HG02973 (cell line): ENCODE measurements around the gene ZNF644.
"Not testable (repeated sequence)": the region's sequence is repeated elsewhere in the genome, so short reads cannot be mapped to it uniquely, and the experiment has no call there.

Source experiments
- ATAC-seq: cut with Tn5 transposase; IDR thresholded peaks from one replicate; pipeline ENCODE4 v1.9.1; 2021; ENCODE audit warnings: moderate library complexity; ENCODE audit not compliant: unreplicated experiment

ZNF644 gene

GRCh38 chr1:90928231-90928630 is 93.6 kb downstream of the ZNF644 start:
- ATAC-seq = not testable (repeated sequence)

GRCh38 chr1:90927674-90928073 is 94.2 kb downstream of the ZNF644 start:
- ATAC-seq = not testable (repeated sequence)

GRCh38 chr1:90926971-90927370 is 94.9 kb downstream of the ZNF644 start:
- no peak for ATAC-seq

- no peak for ATAC-seq
Observed at GRCh38 chr1:90925928-90926869, 95.6 kb downstream of the ZNF644 start.

GRCh38 chr1:90924982-90925381 is 96.9 kb downstream of the ZNF644 start:
- ATAC-seq = no peak

GRCh38 chr1:90922996-90923395 is 98.8 kb downstream of the ZNF644 start:
- ATAC-seq = no peak

GRCh38 chr1:90922202-90922601 is 99.6 kb downstream of the ZNF644 start:
- ATAC-seq = no peak

GRCh38 chr1:90919900-90920299 is 101.9 kb downstream of the ZNF644 start:
- ATAC-seq = peak; percentile 32

- peak; percentile 62 for ATAC-seq
Observed at GRCh38 chr1:90919190-90919719, 102.6 kb downstream of the ZNF644 start.

- no peak for ATAC-seq
Observed at GRCh38 chr1:90911353-90911752, 110.5 kb downstream of the ZNF644 start.

GRCh38 chr1:90902672-90903071 is 119.2 kb downstream of the ZNF644 start:
- ATAC-seq = no peak

GRCh38 chr1:90899263-90899662 is 122.6 kb downstream of the ZNF644 start:
- ATAC-seq = no peak

GRCh38 chr1:90893679-90894078 is 128.2 kb downstream of the ZNF644 start:
- ATAC-seq = not testable (repeated sequence)

GRCh38 chr1:90892884-90893283 is 129.0 kb downstream of the ZNF644 start:
- not testable (repeated sequence) for ATAC-seq

GRCh38 chr1:90892196-90892595 is 129.6 kb downstream of the ZNF644 start:
- not testable (repeated sequence) for ATAC-seq

- not testable (repeated sequence) for ATAC-seq
Observed at GRCh38 chr1:90891756-90892155, 130.1 kb downstream of the ZNF644 start.

- ATAC-seq = no peak
Observed at GRCh38 chr1:90882221-90882620, 139.6 kb downstream of the ZNF644 start.

- no peak for ATAC-seq
Observed at GRCh38 chr1:90881034-90881433, 140.8 kb downstream of the ZNF644 start.

- ATAC-seq = no peak
Observed at GRCh38 chr1:90879281-90879680, 142.6 kb downstream of the ZNF644 start.

GRCh38 chr1:90876101-90876500 is 145.7 kb downstream of the ZNF644 start:
- no peak for ATAC-seq
